Measurements from ENCODE around the gene HOXA7.

The HOXA7 gene

GRCh38 chr7:27146491-27147198, 9.8 kb downstream of the HOXA7 start:
- DNase-seq = no peak

GRCh38 chr7:27145914-27146412, 10.5 kb downstream of the HOXA7 start:
- no peak for DNase-seq

- DNase-seq = no peak
These were observed 11.1 kb downstream of the HOXA7 start for GRCh38 chr7:27145165-27145913.

GRCh38 chr7:27144781-27145164, 11.7 kb downstream of the HOXA7 start:
- no peak for DNase-seq

GRCh38 chr7:27143950-27144780, 12.3 kb downstream of the HOXA7 start:
- DNase-seq = no peak

GRCh38 chr7:27143023-27143949, 13.2 kb downstream of the HOXA7 start, which contains the start of gene HOXA5:
HOXA5 (minus strand) TSS chr7:27143681; CDS start chr7:27143607, 74 bp downstream.
- DNase-seq = no peak

- DNase-seq = no peak
These were observed 13.9 kb downstream of the HOXA7 start for GRCh38 chr7:27142580-27143022.

- no peak for DNase-seq
These were observed 14.4 kb downstream of the HOXA7 start for GRCh38 chr7:27141923-27142579.

- DNase-seq = no peak
These were observed 15.1 kb downstream of the HOXA7 start for GRCh38 chr7:27141137-27141922.

- no peak for DNase-seq
These were observed 16.2 kb downstream of the HOXA7 start for GRCh38 chr7:27140126-27140857.

- DNase-seq = no peak
These were observed 16.9 kb downstream of the HOXA7 start for GRCh38 chr7:27139334-27140125.

- DNase-seq = no peak
These were observed 17.5 kb downstream of the HOXA7 start for GRCh38 chr7:27138985-27139333.

GRCh38 chr7:27138472-27138871, 18.0 kb downstream of the HOXA7 start:
- no peak for DNase-seq

- no peak for DNase-seq
These were observed 18.7 kb downstream of the HOXA7 start for GRCh38 chr7:27137640-27138315.

- no peak for DNase-seq
These were observed 22.1 kb downstream of the HOXA7 start for GRCh38 chr7:27134392-27134791.

- DNase-seq = no peak
These were observed 22.9 kb downstream of the HOXA7 start for GRCh38 chr7:27133409-27134231.

- no peak for DNase-seq
These were observed 23.5 kb downstream of the HOXA7 start for GRCh38 chr7:27132978-27133377.
